ENCODE results near the gene ARG2. TPM values are rescaled to one million over a fixed set of nuclear protein-coding genes. Genes with fewer than 3 reads are reported as not detected.

ARG2 gene
- total RNA-seq, 1 experiment from 2014 or later: 3.6 TPM

- no peak for DNase-seq
- Histone ChIP-seq H3K36me3 (peaks cover 7% of the 10 kb centered on the region), H3K4me3 (no peak overlapping the region), H3K9me3 (no peaks in the 10 kb centered on the region), H3K27me3 (no peaks in the 10 kb centered on the region)
These were observed 31.0 kb downstream of the ARG2 start for GRCh38 chr14:67650694-67651093.

GRCh38 chr14:67652189-67652588 lies 32.5 kb downstream of the ARG2 start:
- Histone ChIP-seq H3K27me3 (no peaks in the 10 kb centered on the region), H3K36me3 (peaks cover 7% of the 10 kb centered on the region), H3K9me3 (no peaks in the 10 kb centered on the region), H3K4me3 (no peak overlapping the region)
- no peak for DNase-seq

GRCh38 chr14:67653651-67654280 lies 34.0 kb downstream of the ARG2 start:
- DNase-seq: no peak
- Histone ChIP-seq H3K9me3 (no peaks in the 10 kb centered on the region), H3K27me3 (no peaks in the 10 kb centered on the region), H3K36me3 (peaks cover 7% of the 10 kb centered on the region), H3K4me3 (no peak overlapping the region)

- no peaks in the 10 kb centered on the region for H3K9me3 ChIP-seq
- no peaks in the 10 kb centered on the region for H3K36me3 ChIP-seq
- no peak for DNase-seq
- H3K27me3 ChIP-seq: no peaks in the 10 kb centered on the region
- H3K4me3 ChIP-seq: no peak overlapping the region
These were observed 43.9 kb downstream of the ARG2 start for GRCh38 chr14:67663633-67664032.

GRCh38 chr14:67665868-67666267 lies 46.1 kb downstream of the ARG2 start:
- Histone ChIP-seq H3K9me3 (no peaks in the 10 kb centered on the region), H3K4me3 (no peak overlapping the region), H3K36me3 (no peaks in the 10 kb centered on the region), H3K27me3 (no peaks in the 10 kb centered on the region)
- DNase-seq: no peak

- no peak overlapping the region for H3K4me3 ChIP-seq
- H3K27me3 ChIP-seq: no peaks in the 10 kb centered on the region
- DNase-seq: no peak
- no peaks in the 10 kb centered on the region for H3K36me3 ChIP-seq
- H3K9me3 ChIP-seq: no peaks in the 10 kb centered on the region
These were observed 47.2 kb downstream of the ARG2 start for GRCh38 chr14:67666750-67667449.

GRCh38 chr14:67668559-67668958 lies 48.8 kb downstream of the ARG2 start:
- Histone ChIP-seq H3K4me3 (no peak overlapping the region), H3K27me3 (no peaks in the 10 kb centered on the region), H3K9me3 (no peaks in the 10 kb centered on the region), H3K36me3 (no peaks in the 10 kb centered on the region)
- DNase-seq: no peak

GRCh38 chr14:67673451-67673850 lies 53.7 kb downstream of the ARG2 start:
- no peak for DNase-seq
- Histone ChIP-seq H3K36me3 (no peaks in the 10 kb centered on the region), H3K9me3 (no peaks in the 10 kb centered on the region), H3K4me3 (peak overlapping the region; percentile 88), H3K27me3 (no peaks in the 10 kb centered on the region)

- no peaks in the 10 kb centered on the region for H3K36me3 ChIP-seq
- peak; percentile 71 for DNase-seq
- peak overlapping the region; percentile 88 for H3K4me3 ChIP-seq
- no peaks in the 10 kb centered on the region for H3K9me3 ChIP-seq
- H3K27me3 ChIP-seq: no peaks in the 10 kb centered on the region
These were observed 54.4 kb downstream of the ARG2 start for GRCh38 chr14:67674139-67674479.

- peak within 1 kb of the TSS; percentile 88 for H3K4me3 ChIP-seq
- no peaks in the 10 kb centered on the region for H3K27me3 ChIP-seq
These were observed 54.9 kb downstream of the ARG2 start, which contains the start of gene VTI1B for GRCh38 chr14:67674480-67675218. TSS of gene VTI1B (minus strand) at chr14:67674632. CDS start at chr14:67674489, 143 bp downstream.

GRCh38 chr14:67675219-67675582 lies 55.5 kb downstream of the ARG2 start:
- Histone ChIP-seq H3K36me3 (no peaks in the 10 kb centered on the region), H3K4me3 (peak overlapping the region; percentile 88), H3K27me3 (no peaks in the 10 kb centered on the region), H3K9me3 (no peaks in the 10 kb centered on the region)
- no peak for DNase-seq

More at GRCh38 chr14:67674480-67675218, 54.9 kb downstream of the ARG2 start, which contains the start of gene VTI1B:
- Histone ChIP-seq H3K36me3 (no peaks in the 10 kb centered on the region), H3K9me3 (no peaks in the 10 kb centered on the region)
- peak; percentile 69 for DNase-seq

GRCh38 chr14:67679006-67679405 lies 59.3 kb downstream of the ARG2 start:
- Histone ChIP-seq H3K36me3 (no peaks in the 10 kb centered on the region; the same call in 1 of the 2 replicates), H3K4me3 (no peak overlapping the region), H3K9me3 (no peaks in the 10 kb centered on the region), H3K27me3 (no peaks in the 10 kb centered on the region)
- DNase-seq: no peak

- Histone ChIP-seq H3K36me3 (no peaks in the 10 kb centered on the region; the same call in 1 of the 2 replicates), H3K4me3 (no peak overlapping the region), H3K27me3 (no peaks in the 10 kb centered on the region), H3K9me3 (no peaks in the 10 kb centered on the region)
- peak; percentile 10 for DNase-seq
These were observed 60.4 kb downstream of the ARG2 start for GRCh38 chr14:67680121-67680602.

GRCh38 chr14:67680941-67681340 lies 61.2 kb downstream of the ARG2 start:
- H3K27me3 ChIP-seq: no peaks in the 10 kb centered on the region
- DNase-seq: no peak
- no peaks in the 10 kb centered on the region; the same call in 1 of the 2 replicates for H3K36me3 ChIP-seq

GRCh38 chr14:67683842-67684241 lies 64.1 kb downstream of the ARG2 start:
- DNase-seq: no peak
- Histone ChIP-seq H3K36me3 (no peaks in the 10 kb centered on the region; the same call in 1 of the 2 replicates), H3K4me3 (no peak overlapping the region), H3K27me3 (no peaks in the 10 kb centered on the region), H3K9me3 (no peaks in the 10 kb centered on the region)

More at GRCh38 chr14:67680941-67681340, 61.2 kb downstream of the ARG2 start:
- no peaks in the 10 kb centered on the region for H3K9me3 ChIP-seq
- H3K4me3 ChIP-seq: no peak overlapping the region

- H3K27me3 ChIP-seq: no peaks in the 10 kb centered on the region
- DNase-seq: no peak
- no peaks in the 10 kb centered on the region for H3K9me3 ChIP-seq
- H3K4me3 ChIP-seq: no peak overlapping the region
- peaks cover 7% of the 10 kb centered on the region for H3K36me3 ChIP-seq
These were observed 70.3 kb downstream of the ARG2 start for GRCh38 chr14:67690011-67690410.

- Histone ChIP-seq H3K36me3 (peaks cover 3% of the 10 kb centered on the region; the same call in 1 of the 2 replicates), H3K4me3 (peak overlapping the region; percentile 90), H3K27me3 (no peaks in the 10 kb centered on the region), H3K9me3 (no peaks in the 10 kb centered on the region)
- DNase-seq: peak; percentile 76
These were observed 75.2 kb downstream of the ARG2 start for GRCh38 chr14:67694791-67695393.
